HG03575 (cell line): ENCODE results near the gene C9.
"Not testable (repeated sequence)": the region's sequence is repeated elsewhere in the genome, so short reads cannot be mapped to it uniquely, and the experiment has no call there.

Experiments
- ATAC-seq: cut with Tn5 transposase; IDR thresholded peaks from one replicate; pipeline ENCODE4 v1.9.1; 2021; ENCODE audit not compliant: unreplicated experiment, insufficient number of reproducible peaks, low FRiP score; ENCODE audit errors: extremely low read depth

The C9 gene

GRCh38 chr5:39274398-39275085 is 89.8 kb downstream of the C9 start:
- peak; percentile 91 for ATAC-seq

- no peak for ATAC-seq
These were observed 90.9 kb downstream of the C9 start for GRCh38 chr5:39273314-39273954.

- ATAC-seq, result not testable (repeated sequence)
These were observed 91.4 kb downstream of the C9 start for GRCh38 chr5:39272869-39273231.

- ATAC-seq, result no peak
These were observed 94.0 kb downstream of the C9 start for GRCh38 chr5:39270225-39270848.

- no peak for ATAC-seq
These were observed 97.1 kb downstream of the C9 start for GRCh38 chr5:39267186-39267585.

GRCh38 chr5:39266442-39266841 is 97.9 kb downstream of the C9 start:
- no peak for ATAC-seq

- peak; percentile 73 for ATAC-seq
These were observed 99.8 kb downstream of the C9 start for GRCh38 chr5:39264528-39264927.

GRCh38 chr5:39262981-39263380 is 101.3 kb downstream of the C9 start:
- no peak for ATAC-seq

GRCh38 chr5:39260095-39260494 is 104.2 kb downstream of the C9 start:
- ATAC-seq, result no peak

- no peak for ATAC-seq
These were observed 106.7 kb downstream of the C9 start for GRCh38 chr5:39257554-39257953.

GRCh38 chr5:39256477-39257235 is 107.6 kb downstream of the C9 start:
- no peak for ATAC-seq

GRCh38 chr5:39255406-39255805 is 108.9 kb downstream of the C9 start:
- ATAC-seq, result no peak

- ATAC-seq, result no peak
These were observed 109.6 kb downstream of the C9 start for GRCh38 chr5:39254671-39255070.

GRCh38 chr5:39253196-39253595 is 111.1 kb downstream of the C9 start:
- no peak for ATAC-seq

- ATAC-seq, result no peak
These were observed 114.6 kb downstream of the C9 start for GRCh38 chr5:39249564-39250274.

- ATAC-seq, result no peak
These were observed 115.2 kb downstream of the C9 start for GRCh38 chr5:39249069-39249468.

GRCh38 chr5:39240750-39241149 is 123.5 kb downstream of the C9 start:
- ATAC-seq, result no peak

GRCh38 chr5:39238366-39239105 is 125.8 kb downstream of the C9 start:
- ATAC-seq, result no peak

GRCh38 chr5:39236718-39237117 is 127.6 kb downstream of the C9 start:
- no peak for ATAC-seq
